ENCODE measurements around the gene GRM8. TPM values are rescaled to one million over a fixed set of nuclear protein-coding genes. Genes with fewer than 3 reads are reported as not detected.
"Not testable (repeated sequence)": the region's sequence is repeated elsewhere in the genome, so short reads cannot be mapped to it uniquely, and the experiment has no call there.

The GRM8 gene
- total and polyA plus RNA-seq, 8 donors, result 0.26 to 0.75 (median 0.44) TPM; not detected in 2

DNA sequence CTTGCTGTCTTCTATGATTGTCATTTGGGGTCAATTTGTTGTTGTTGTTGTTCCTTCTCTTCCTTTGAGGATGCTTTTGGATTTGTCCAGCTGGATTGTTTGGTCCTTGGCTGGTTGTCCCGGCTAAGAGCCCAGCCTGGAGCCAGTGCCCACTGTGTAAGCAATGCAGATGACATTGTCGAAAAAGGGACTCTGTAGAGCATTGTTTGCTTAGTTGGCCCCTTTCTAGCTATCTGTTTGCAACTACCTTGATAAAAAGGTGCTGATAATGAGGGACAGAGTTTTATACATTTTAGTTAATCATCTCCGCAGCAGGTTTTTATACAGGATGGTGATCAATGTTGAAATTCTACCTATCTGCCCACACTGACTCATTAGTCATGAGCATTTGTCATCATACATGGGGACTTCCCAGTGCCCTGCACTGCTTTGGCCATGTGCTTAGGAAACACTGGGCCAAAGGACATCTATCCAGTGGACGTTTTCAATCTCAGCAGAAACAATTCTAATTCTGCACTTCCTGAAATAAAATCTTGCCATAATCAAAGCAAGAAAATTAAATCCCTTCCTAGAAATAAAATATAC, 311.9 kb downstream of the GRM8 start:
- Histone ChIP-seq H3K4me1 (no peaks in the 10 kb centered on the region), H3K27ac (no peak overlapping the region), H3K4me3 (no peak overlapping the region), H3K27me3 (no peaks in the 10 kb centered on the region), H3K36me3 (no peaks in the 10 kb centered on the region), H3K9me3 (no peaks in the 10 kb centered on the region)
- DNase-seq (no peak), ATAC-seq (no peak)
- TF ChIP-seq, protein P1, sequence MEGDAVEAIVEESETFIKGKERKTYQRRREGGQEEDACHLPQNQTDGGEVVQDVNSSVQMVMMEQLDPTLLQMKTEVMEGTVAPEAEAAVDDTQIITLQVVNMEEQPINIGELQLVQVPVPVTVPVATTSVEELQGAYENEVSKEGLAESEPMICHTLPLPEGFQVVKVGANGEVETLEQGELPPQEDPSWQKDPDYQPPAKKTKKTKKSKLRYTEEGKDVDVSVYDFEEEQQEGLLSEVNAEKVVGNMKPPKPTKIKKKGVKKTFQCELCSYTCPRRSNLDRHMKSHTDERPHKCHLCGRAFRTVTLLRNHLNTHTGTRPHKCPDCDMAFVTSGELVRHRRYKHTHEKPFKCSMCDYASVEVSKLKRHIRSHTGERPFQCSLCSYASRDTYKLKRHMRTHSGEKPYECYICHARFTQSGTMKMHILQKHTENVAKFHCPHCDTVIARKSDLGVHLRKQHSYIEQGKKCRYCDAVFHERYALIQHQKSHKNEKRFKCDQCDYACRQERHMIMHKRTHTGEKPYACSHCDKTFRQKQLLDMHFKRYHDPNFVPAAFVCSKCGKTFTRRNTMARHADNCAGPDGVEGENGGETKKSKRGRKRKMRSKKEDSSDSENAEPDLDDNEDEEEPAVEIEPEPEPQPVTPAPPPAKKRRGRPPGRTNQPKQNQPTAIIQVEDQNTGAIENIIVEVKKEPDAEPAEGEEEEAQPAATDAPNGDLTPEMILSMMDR (IDR thresholded peaks at IDR 0.05), result no peak
- intact Hi-C loops (cut with DNase I), result no loop called here

DNA sequence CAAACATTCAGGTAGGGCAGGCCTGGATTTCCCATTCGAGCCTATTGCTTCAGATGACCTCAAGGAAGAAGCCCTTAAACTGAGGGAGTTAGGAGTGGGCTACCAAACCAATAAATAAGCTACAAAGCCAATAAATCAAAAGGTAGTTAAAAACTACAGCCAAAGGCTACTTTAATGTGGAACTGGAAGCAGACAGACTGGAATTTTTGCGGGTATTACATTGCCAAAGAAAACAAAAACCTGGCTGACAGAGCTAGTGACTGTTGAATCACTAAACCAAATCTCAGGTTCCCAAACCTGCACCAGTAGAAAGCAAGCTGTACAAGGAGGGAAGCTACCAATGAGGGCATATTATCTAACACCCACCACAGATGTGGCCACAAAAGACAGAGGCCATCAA, 315.6 kb downstream of the GRM8 start:
- no peak for ATAC-seq
- no peak for DNase-seq
- TF ChIP-seq, protein P1 (IDR thresholded peaks at IDR 0.05), result no peak
- Histone ChIP-seq H3K36me3 (no peaks in the 10 kb centered on the region), H3K4me3 (no peak overlapping the region), H3K27ac (no peak overlapping the region), H3K9me3 (no peaks in the 10 kb centered on the region), H3K4me1 (no peaks in the 10 kb centered on the region), H3K27me3 (no peaks in the 10 kb centered on the region)
- intact Hi-C loops (cut with DNase I), result no loop called here

DNA sequence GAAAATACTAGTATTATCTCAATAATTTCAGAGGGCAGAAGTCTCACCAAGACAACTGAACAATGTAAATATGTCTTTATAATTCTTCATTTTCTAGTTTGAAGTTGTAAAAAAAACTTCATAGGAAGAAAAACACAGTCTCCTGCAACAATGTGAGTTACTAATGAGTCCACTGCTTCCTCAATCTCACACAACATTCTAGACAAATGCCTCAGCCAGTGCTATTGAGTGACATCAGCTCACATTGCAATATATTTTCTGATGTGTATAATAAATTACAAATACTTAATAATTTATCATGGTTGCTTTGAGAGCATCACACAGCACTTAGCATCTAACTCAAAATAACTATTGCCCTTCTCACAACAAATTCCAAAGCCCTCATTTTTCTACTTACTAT, 321.2 kb downstream of the GRM8 start:
- Histone ChIP-seq H3K4me3 (no peak overlapping the region), H3K27me3 (no peaks in the 10 kb centered on the region), H3K9me3 (no peaks in the 10 kb centered on the region), H3K4me1 (no peaks in the 10 kb centered on the region), H3K27ac (no peak overlapping the region), H3K36me3 (no peaks in the 10 kb centered on the region)
- DNase-seq, result no peak
- ATAC-seq, result no peak
- TF ChIP-seq, protein P1 (IDR thresholded peaks at IDR 0.05), result no peak
- intact Hi-C loops (cut with DNase I), result no loop called here

DNA sequence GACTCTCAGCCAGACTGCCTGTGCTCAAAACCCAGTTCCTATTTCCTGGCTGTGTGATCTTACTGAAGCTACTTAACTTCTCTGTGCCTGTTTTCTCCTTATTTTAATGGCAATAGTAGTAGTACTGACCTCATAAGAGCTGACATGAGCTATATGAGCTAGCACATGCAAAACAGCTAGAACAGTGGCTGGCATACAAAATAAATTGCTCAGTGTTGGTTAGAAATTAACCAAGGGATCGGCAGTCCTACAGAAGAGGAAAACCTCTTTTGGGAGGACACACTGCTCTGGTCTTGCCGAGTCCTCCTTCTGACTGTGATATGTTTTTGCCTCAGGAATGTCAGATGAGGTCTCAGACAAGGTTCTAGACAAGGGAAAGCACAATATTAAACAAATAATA, 322.6 kb downstream of the GRM8 start:
- H3K4me3 ChIP-seq, result no peak overlapping the region
- H3K36me3 ChIP-seq, result no peaks in the 10 kb centered on the region
- no peak for ATAC-seq
- no peak for DNase-seq
- intact Hi-C loops (cut with DNase I), result no loop called here
- H3K27me3 ChIP-seq, result no peaks in the 10 kb centered on the region
- no peak overlapping the region for H3K27ac ChIP-seq
- no peaks in the 10 kb centered on the region for H3K4me1 ChIP-seq
- TF ChIP-seq, protein P1 (IDR thresholded peaks at IDR 0.05), result no peak
- H3K9me3 ChIP-seq, result no peaks in the 10 kb centered on the region

DNA sequence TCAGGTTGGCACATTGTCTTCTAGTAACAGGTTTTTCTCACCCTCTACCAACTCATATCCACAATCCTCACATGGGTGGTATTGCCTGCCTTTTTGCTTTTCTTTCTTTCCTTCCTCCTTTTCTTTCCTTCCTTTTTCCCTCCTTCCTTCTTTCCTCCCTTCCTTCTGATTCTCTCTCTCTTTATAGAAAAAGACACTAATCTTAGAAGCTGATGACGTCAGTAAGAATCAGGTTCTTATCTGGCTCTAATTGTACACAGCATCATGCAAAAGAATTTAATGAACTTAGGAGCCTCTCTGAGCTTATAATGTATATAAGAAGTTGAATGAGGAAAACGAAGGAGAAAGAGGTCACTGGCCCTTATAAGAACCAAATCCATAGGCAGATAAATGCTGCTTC, 328.3 kb downstream of the GRM8 start:
- Histone ChIP-seq H3K4me3 (no peak overlapping the region), H3K27me3 (no peaks in the 10 kb centered on the region), H3K4me1 (no peaks in the 10 kb centered on the region), H3K27ac (no peak overlapping the region), H3K9me3 (no peaks in the 10 kb centered on the region), H3K36me3 (no peaks in the 10 kb centered on the region)
- DNase-seq, result no peak
- intact Hi-C loops (cut with DNase I), result no loop called here
- ATAC-seq, result no peak
- TF ChIP-seq, protein P1 (IDR thresholded peaks at IDR 0.05), result no peak

DNA sequence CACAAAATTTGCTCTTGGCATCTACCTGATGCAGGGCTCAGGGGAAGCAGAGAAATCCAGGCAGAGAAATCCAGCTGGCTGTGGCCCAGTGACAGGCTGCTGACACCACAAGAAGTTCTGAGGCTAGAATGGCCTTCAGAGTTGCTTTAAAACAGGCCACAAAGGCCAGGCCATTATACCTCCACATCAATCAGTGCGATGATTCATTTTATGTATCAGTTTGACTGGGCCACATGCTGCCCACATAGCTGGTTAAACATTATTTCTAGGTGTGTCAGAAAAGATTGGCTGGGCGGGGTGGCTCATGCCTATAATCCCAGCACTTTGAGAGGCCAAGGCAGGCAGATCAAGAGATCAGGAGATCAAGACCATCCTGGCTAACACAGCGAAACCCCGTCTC, 341.1 kb downstream of the GRM8 start:
- H3K27ac ChIP-seq; H3K4me1 ChIP-seq; DNase-seq; H3K4me3 ChIP-seq; H3K27me3 ChIP-seq; H3K36me3 ChIP-seq; ATAC-seq; intact Hi-C loops (cut with DNase I); H3K9me3 ChIP-seq: not testable (repeated sequence)

DNA sequence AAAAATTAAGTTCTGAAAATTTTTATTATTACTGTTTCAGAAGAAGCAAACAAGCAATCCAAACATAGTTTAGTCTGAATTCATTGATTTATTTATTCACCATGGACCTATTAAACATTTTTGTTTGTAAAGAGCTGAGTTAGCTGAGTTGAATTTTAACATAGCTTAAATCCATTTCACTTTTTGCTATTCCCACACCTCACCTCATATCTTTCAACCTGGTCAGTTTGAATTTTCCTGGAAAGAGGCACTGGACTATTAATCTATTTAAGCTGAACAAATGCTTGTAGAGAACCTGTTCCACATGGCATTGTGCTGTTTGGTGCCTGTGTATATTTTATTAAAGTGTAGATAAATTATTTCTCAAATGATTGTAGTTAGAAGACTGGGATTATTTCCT, 344.2 kb downstream of the GRM8 start:
- H3K9me3 ChIP-seq; ATAC-seq; H3K36me3 ChIP-seq; intact Hi-C loops (cut with DNase I); H3K27ac ChIP-seq; H3K4me1 ChIP-seq; H3K4me3 ChIP-seq; DNase-seq; H3K27me3 ChIP-seq: not testable (repeated sequence)

DNA sequence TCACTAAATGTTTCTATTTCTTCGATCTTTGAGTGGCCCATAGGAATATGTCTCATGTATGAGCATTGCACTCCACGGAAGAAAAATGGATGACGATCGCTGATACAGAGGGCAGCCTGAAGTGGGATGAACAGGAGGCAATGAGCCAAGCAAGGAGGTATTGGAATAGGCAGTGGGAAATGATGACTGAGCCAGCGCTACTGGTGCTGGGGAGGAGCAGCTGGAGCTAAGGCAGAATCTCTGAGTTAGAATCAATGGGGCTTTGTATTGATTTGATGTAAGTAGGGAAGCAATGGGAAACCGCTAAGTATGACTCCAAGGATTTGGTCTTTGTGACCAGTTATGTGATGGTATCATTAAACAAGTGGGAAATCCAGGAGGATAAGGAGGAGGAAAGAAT, 345.1 kb downstream of the GRM8 start:
- DNase-seq; H3K9me3 ChIP-seq; H3K4me1 ChIP-seq; H3K27ac ChIP-seq; H3K4me3 ChIP-seq; ATAC-seq; H3K36me3 ChIP-seq; H3K27me3 ChIP-seq; intact Hi-C loops (cut with DNase I): not testable (repeated sequence)

DNA sequence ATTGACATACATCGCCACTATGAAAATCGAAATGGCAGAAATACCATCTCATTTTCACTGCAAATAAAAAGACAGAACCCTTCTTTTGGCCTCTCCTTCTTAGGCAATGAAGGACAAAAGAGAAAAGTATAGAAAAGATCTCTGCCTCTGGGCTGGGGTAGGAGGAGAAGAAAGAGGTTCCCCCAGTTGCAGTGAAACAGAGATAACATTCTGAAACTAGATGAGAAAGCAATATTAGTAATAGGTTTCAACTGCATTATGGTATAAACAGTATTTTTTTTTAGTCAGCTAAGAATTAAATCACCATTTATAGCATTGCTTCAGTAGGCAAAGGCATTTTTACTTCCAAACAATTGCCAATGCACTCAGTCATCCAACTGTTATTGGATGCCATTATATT, 347.5 kb downstream of the GRM8 start:
- intact Hi-C loops (cut with DNase I); H3K36me3 ChIP-seq; H3K4me1 ChIP-seq; H3K27ac ChIP-seq; ATAC-seq; H3K9me3 ChIP-seq; H3K4me3 ChIP-seq; H3K27me3 ChIP-seq; DNase-seq: not testable (repeated sequence)
